Dendritic cell treated with granulocyte-macrophage colony-stimulating factor and Interleukin-4, amounts not matched to agents 40 ng/mL and 50 ng/mL, for 4 days (primary cell): Measurements from ENCODE around the gene DIP2A.

Experiments
- H3K27ac Mint-ChIP-seq: one replicate; pipeline ENCODE4 v1.8.0; 2022; ENCODE audit warnings: mild to moderate bottlenecking, mixed read lengths
- H3K27me3 Mint-ChIP-seq: one replicate; pipeline ENCODE4 v1.8.0; 2022; ENCODE audit warnings: mild to moderate bottlenecking, mixed read lengths
- H3K36me3 Mint-ChIP-seq: one replicate; pipeline ENCODE4 v1.8.0; 2022; ENCODE audit warnings: low read depth, mixed read lengths
- H3K4me1 Mint-ChIP-seq: one replicate; pipeline ENCODE4 v1.8.0; 2022; ENCODE audit warnings: low read depth, mixed read lengths
- H3K4me3 Mint-ChIP-seq: one replicate; pipeline ENCODE4 v1.8.0; 2022; ENCODE audit warnings: mild to moderate bottlenecking, moderate library complexity, mixed read lengths
- H3K9me3 Mint-ChIP-seq: one replicate; pipeline ENCODE4 v1.8.0; 2022; ENCODE audit warnings: mixed read lengths
- intact Hi-C: fragments of 100-400 bp; cut with micrococcal nuclease; formaldehyde crosslinking; loops from one replicate; pipeline ENCODE4 v1.15.0; 2022

DIP2A gene

DNA sequence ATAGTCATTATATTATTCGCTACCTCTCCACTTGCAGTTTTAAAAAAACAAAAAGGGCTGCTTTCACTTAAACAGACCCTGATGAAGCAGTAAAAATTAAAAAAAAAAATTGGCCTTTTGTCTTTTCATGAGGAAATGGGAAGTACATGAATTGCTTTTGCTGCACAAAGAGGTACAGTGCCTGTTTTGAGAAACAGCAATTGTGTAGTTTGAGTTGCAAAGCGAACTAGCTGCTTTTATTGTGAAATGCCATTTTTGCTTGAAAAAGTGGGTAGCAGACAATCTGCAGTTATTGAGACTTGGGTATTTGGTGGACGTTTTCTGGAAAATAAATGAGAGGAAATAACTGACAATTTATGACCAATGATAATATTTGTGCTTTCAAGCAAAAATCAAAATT is 7.0 kb downstream of the DIP2A start:
- H3K36me3 Mint-ChIP-seq, result peaks cover 66% of the 10 kb centered on the region
- H3K9me3 Mint-ChIP-seq, result no peaks in the 10 kb centered on the region
- peak overlapping the region; percentile 65 for H3K27ac Mint-ChIP-seq
- peak overlapping the region; percentile 26 for H3K4me3 Mint-ChIP-seq
- intact Hi-C loops, result no loop called here
- peaks cover 29% of the 10 kb centered on the region for H3K4me1 Mint-ChIP-seq
- no peaks in the 10 kb centered on the region for H3K27me3 Mint-ChIP-seq

GRCh38 chr21:46468108-46468774 is 9.6 kb downstream of the DIP2A start:
- H3K4me1 Mint-ChIP-seq, result peaks cover 25% of the 10 kb centered on the region
- H3K9me3 Mint-ChIP-seq, result no peaks in the 10 kb centered on the region
- intact Hi-C loops, result no loop called here
- no peaks in the 10 kb centered on the region for H3K27me3 Mint-ChIP-seq
- H3K27ac Mint-ChIP-seq, result peak overlapping the region; percentile 39
- H3K4me3 Mint-ChIP-seq, result no peak overlapping the region
- H3K36me3 Mint-ChIP-seq, result peaks cover 48% of the 10 kb centered on the region

- peaks cover 40% of the 10 kb centered on the region for H3K36me3 Mint-ChIP-seq
- H3K27me3 Mint-ChIP-seq, result no peaks in the 10 kb centered on the region
- H3K27ac Mint-ChIP-seq, result no peak overlapping the region
- peaks cover 32% of the 10 kb centered on the region for H3K4me1 Mint-ChIP-seq
- no peak overlapping the region for H3K4me3 Mint-ChIP-seq
- intact Hi-C loops, result no loop called here
- H3K9me3 Mint-ChIP-seq, result no peaks in the 10 kb centered on the region
These were observed 10.6 kb downstream of the DIP2A start for GRCh38 chr21:46469275-46469674.

- peaks cover 28% of the 10 kb centered on the region for H3K36me3 Mint-ChIP-seq
- no peak overlapping the region for H3K4me3 Mint-ChIP-seq
- H3K9me3 Mint-ChIP-seq, result no peaks in the 10 kb centered on the region
- intact Hi-C loops, result no loop called here
- no peak overlapping the region for H3K27ac Mint-ChIP-seq
- peaks cover 27% of the 10 kb centered on the region for H3K4me1 Mint-ChIP-seq
- H3K27me3 Mint-ChIP-seq, result no peaks in the 10 kb centered on the region
These were observed 12.8 kb downstream of the DIP2A start for GRCh38 chr21:46471514-46471913.

GRCh38 chr21:46472246-46472645 is 13.6 kb downstream of the DIP2A start:
- H3K27me3 Mint-ChIP-seq, result no peaks in the 10 kb centered on the region
- H3K36me3 Mint-ChIP-seq, result peaks cover 30% of the 10 kb centered on the region
- no peak overlapping the region for H3K4me3 Mint-ChIP-seq
- H3K4me1 Mint-ChIP-seq, result peaks cover 27% of the 10 kb centered on the region
- intact Hi-C loops, result no loop called here
- H3K27ac Mint-ChIP-seq, result peak overlapping the region; percentile 43
- no peaks in the 10 kb centered on the region for H3K9me3 Mint-ChIP-seq

GRCh38 chr21:46474382-46474781 is 15.7 kb downstream of the DIP2A start:
- H3K27ac Mint-ChIP-seq, result peak overlapping the region; percentile 56
- H3K36me3 Mint-ChIP-seq, result peaks cover 23% of the 10 kb centered on the region
- no peaks in the 10 kb centered on the region for H3K9me3 Mint-ChIP-seq
- no peak overlapping the region for H3K4me3 Mint-ChIP-seq
- intact Hi-C loops, result no loop called here
- H3K27me3 Mint-ChIP-seq, result no peaks in the 10 kb centered on the region
- peaks cover 27% of the 10 kb centered on the region for H3K4me1 Mint-ChIP-seq

- no peak overlapping the region for H3K4me3 Mint-ChIP-seq
- intact Hi-C loops, result no loop called here
- H3K27me3 Mint-ChIP-seq, result no peaks in the 10 kb centered on the region
- peaks cover 23% of the 10 kb centered on the region for H3K36me3 Mint-ChIP-seq
- peaks cover 31% of the 10 kb centered on the region for H3K4me1 Mint-ChIP-seq
- H3K9me3 Mint-ChIP-seq, result no peaks in the 10 kb centered on the region
- H3K27ac Mint-ChIP-seq, result no peak overlapping the region
These were observed 16.6 kb downstream of the DIP2A start for GRCh38 chr21:46475296-46475695.

- Mint-ChIP-seq H3K27me3 (no peaks in the 10 kb centered on the region), H3K9me3 (no peaks in the 10 kb centered on the region), H3K27ac (no peak overlapping the region), H3K4me3 (no peak overlapping the region), H3K4me1 (peaks cover 34% of the 10 kb centered on the region), H3K36me3 (peaks cover 38% of the 10 kb centered on the region)
- intact Hi-C loops, result no loop called here
These were observed 19.1 kb downstream of the DIP2A start for GRCh38 chr21:46477765-46478164.

DNA sequence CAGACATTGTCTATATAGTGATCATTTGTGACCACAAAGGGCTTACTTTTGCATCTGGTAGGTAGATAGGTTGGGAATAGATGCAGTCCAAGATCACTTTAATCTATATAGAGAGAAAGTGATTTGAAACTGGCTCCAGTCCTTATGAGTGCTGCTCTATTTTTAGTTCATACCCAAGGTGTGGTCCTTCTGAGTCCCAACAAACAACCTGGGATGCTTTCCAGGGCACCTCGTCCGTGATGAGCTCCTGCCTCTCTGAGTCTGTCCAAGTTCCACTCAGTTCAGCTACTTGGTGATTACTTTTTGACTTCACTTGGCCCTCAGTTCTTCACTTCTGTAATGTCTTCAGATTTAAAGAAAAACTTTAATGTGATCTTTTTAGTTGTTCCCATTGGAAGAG is 20.2 kb downstream of the DIP2A start:
- H3K9me3 Mint-ChIP-seq, result no peaks in the 10 kb centered on the region
- no peak overlapping the region for H3K27ac Mint-ChIP-seq
- H3K36me3 Mint-ChIP-seq, result peaks cover 38% of the 10 kb centered on the region
- peaks cover 37% of the 10 kb centered on the region for H3K4me1 Mint-ChIP-seq
- H3K27me3 Mint-ChIP-seq, result no peaks in the 10 kb centered on the region
- H3K4me3 Mint-ChIP-seq, result no peak overlapping the region
- intact Hi-C loops, result no loop called here

DNA sequence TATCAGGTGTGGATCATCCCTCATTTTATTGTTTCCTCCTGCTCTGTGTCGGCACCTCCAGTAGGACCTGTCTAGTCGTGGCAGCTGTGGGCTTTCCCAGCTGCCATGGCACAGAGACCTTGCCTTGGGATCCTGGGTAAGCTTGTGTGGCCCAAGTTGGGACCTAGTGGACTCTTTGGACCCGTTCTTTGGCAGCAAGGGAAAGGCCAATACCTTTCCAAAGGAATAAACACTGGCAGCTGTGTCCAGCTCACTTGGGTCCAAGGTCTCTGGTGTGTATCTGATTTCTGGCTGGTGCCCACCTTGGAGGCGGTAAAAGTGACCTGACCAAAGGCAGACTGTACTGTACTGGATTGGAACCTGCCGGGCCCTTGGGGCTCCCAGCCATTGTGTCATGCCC is 21.8 kb downstream of the DIP2A start:
- Mint-ChIP-seq H3K9me3 (no peaks in the 10 kb centered on the region), H3K36me3 (peaks cover 44% of the 10 kb centered on the region), H3K27me3 (no peaks in the 10 kb centered on the region), H3K4me3 (no peak overlapping the region), H3K4me1 (peaks cover 26% of the 10 kb centered on the region), H3K27ac (no peak overlapping the region)
- intact Hi-C loops, result no loop called here

- no peak overlapping the region for H3K4me3 Mint-ChIP-seq
- H3K27me3 Mint-ChIP-seq, result no peaks in the 10 kb centered on the region
- H3K36me3 Mint-ChIP-seq, result peaks cover 53% of the 10 kb centered on the region
These were observed 23.6 kb downstream of the DIP2A start for GRCh38 chr21:46482225-46482845.

DNA sequence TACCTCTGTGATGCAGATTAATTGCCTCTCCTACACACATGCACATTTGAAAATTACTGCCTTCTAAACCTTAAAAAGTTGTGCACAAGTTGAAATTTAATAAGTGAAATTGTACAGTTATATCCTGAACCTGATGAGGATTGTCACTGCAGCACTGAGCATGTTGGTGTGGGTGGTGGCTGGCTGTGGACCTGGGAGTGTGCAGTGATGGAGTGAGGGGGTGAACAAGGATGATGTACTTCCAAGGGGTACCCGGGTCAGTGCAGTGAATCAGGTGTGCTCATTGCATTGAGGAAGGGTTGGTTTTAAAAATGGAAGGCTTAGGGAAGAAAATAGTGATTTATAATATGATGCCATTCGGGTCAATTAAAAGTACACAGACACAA is 24.1 kb downstream of the DIP2A start:
- peaks cover 51% of the 10 kb centered on the region for H3K36me3 Mint-ChIP-seq
- no peaks in the 10 kb centered on the region for H3K9me3 Mint-ChIP-seq
- no peaks in the 10 kb centered on the region for H3K27me3 Mint-ChIP-seq
- no peak overlapping the region for H3K27ac Mint-ChIP-seq
- intact Hi-C loops, result no loop called here
- no peak overlapping the region for H3K4me3 Mint-ChIP-seq
- H3K4me1 Mint-ChIP-seq, result peaks cover 22% of the 10 kb centered on the region

More at GRCh38 chr21:46482225-46482845, 23.6 kb downstream of the DIP2A start:
- no peaks in the 10 kb centered on the region for H3K9me3 Mint-ChIP-seq
- intact Hi-C loops, result no loop called here
- H3K27ac Mint-ChIP-seq, result no peak overlapping the region
- H3K4me1 Mint-ChIP-seq, result peaks cover 22% of the 10 kb centered on the region

DNA sequence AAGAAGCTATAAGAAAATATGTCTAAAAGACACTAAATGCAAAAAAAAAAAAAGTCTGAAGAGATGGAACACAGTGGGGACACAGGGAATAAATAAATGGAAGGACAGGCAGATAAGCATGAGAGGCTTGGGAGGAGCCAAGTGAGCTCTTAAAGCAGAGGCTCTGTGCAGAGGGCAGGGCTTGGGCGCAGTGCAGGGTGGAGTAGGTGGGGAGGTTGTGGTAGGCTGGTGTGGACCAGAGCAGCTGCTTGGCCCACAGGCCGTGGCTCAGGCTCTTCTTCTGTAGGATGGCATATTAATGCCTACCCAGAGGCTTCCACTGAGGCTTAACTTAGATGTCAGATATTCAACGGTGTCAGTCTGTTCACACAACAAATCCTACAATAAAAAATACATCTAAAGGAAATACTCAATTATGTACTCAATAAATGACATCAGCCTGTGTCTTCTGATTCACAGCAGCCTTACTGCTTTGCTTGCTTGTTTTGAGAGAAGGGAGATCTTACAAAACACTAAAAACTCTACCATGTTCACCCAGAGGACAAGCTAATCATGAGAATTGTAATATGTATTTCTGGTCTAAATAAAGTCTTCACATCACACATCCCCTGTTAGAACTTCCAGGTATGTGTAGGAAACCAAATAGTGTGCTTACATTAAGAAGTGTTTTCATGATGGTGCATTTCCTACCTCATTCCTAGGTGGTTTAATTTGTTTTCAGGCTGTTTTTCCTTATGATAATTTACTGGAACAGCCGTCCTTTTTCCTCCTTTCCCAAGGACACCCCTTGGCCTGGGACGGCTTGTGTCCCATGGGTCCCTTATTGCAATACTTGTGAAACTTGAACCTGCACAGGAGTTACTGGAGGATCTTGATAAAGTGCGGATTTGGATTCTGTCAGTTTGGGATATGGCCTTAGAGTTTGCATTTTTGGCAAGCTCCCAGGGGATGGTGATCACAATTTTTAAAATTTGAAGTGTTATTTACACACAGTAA is 24.9 kb downstream of the DIP2A start:
- peaks cover 53% of the 10 kb centered on the region for H3K36me3 Mint-ChIP-seq
- intact Hi-C loops, result no loop called here

More for the DNA sequence above, 24.9 kb downstream of the DIP2A start:
- Mint-ChIP-seq H3K4me1 (peaks cover 22% of the 10 kb centered on the region), H3K27ac (no peak overlapping the region), H3K27me3 (no peaks in the 10 kb centered on the region), H3K9me3 (no peaks in the 10 kb centered on the region), H3K4me3 (no peak overlapping the region)
